Ovary (tissue), 9 donors: ENCODE measurements around the gene EFL1. TPM values are rescaled to one million over a fixed set of nuclear protein-coding genes. Genes with fewer than 3 reads are reported as not detected.

Source experiments
- DNase-seq, 5 donors: peaks; one replicate each; pipeline ENCODE4 v3.0.0-alpha.2; 2019 to 2020
- H3K27ac ChIP-seq, 2 donors: fragments of 200-600 bp; one replicate each; pipeline versions ENCODE4 v1.5.1 to v1.8.0; 2019 to 2022
- H3K27me3 ChIP-seq: fragments of 200-600 bp; one replicate; pipeline ENCODE4 v1.8.0; 2022
- H3K36me3 ChIP-seq: fragments of 200-600 bp; sonication (generic); one replicate; pipeline ENCODE4 v1.5.1; 2019
- H3K4me1 ChIP-seq: one replicate; pipeline ENCODE4 v1.8.1; 2013; ENCODE audit warnings: mild to moderate bottlenecking, moderate library complexity; ENCODE audit not compliant: insufficient read depth
- H3K4me3 ChIP-seq: fragments of 200-600 bp; sonication (generic); one replicate; pipeline ENCODE4 v1.5.1; 2017
- H3K9me3 ChIP-seq, 2 donors: fragments of 200-600 bp in 1 of 2; sonication (generic) in 1 of 2; one replicate each; pipeline versions ENCODE4 v1.5.1 to v1.8.1; 2013 to 2019; ENCODE audit warnings: mild to moderate bottlenecking in 1 of 2, moderate library complexity in 1 of 2
- EP300 ChIP-seq: sonication (generic); formaldehyde crosslinking; IDR thresholded peaks from one replicate; pipeline ENCODE4 v1.6.1; 2017; ENCODE audit warnings: antibody characterized with exemption
- POLR2A ChIP-seq: fragments of 450-650 bp; IDR thresholded peaks from one replicate; pipeline ENCODE4 v1.6.1; 2017; ENCODE audit warnings: antibody characterized with exemption, mild to moderate bottlenecking, moderate library complexity
- WGBS, 3 donors: extraction: QIAGEN DNeasy Blood & Tissue Kit in 1 of 3; methylation state at CpG; one replicate each; pipeline versions ENCODE4 v1.1.5 to v1.1.7; 2013 to 2017; 5-methylcytosine and 5-hydroxymethylcytosine counted together
- intact Hi-C, 4 donors: fragments of 100-400 bp; cut with DNase I; formaldehyde crosslinking; loops; one replicate each; pipeline versions ENCODE4 v1.11.0 to v1.15.1; 2022 to 2023
- polyA plus RNA-seq, 2 donors: library from polyadenylated mRNA; stranded (reverse); fragments of 200-250 nt in 1 of 2; fragments of 350-450 nt in 1 of 2; fragmentation: Illumina TruSeq in 1 of 2; extraction: RNeasy Lipid Tissue Mini Kit (QIAGEN cat#74804) in 1 of 2; gene quantifications; one replicate each; pipeline ENCODE4 v1.2.3, GENCODE V29; 2013 to 2014
- total RNA-seq, 7 donors: library from RNA; depleted of rRNA in 2 of 7; stranded (reverse); fragments of >200 nt in 2 of 7; fragmentation: NEBNext Ultra II Directional in 3 of 7; extraction: Animal tissue kit (Norgen Biotek cat#: 25700) in 3 of 7; gene quantifications; one replicate each; pipeline versions ENCODE4 v1.1.0 to v1.2.4, GENCODE V29; 2016 to 2023
- TF ChIP-seq, protein P1 (sequence below), 3 donors: fragments of 450-650 bp in 2 of 3; fragments of 200-600 bp in 1 of 3; IDR thresholded peaks; one replicate each; pipeline versions ENCODE4 v1.5.1 to v1.8.0; 2016 to 2022; ENCODE audit warnings: antibody characterized with exemption in 3 of 3, mild to moderate bottlenecking in 1 of 3
- donor health status: DM: no; HTN: no; CAD: no; lungs with moderate emphysema.
- donor health status: DM: no; HTN: no; CAD: no.
- donor health status: Bipolar disorder and iron deficiency.
- donor health status: DM: yes; HTN: yes; CAD: no.
- donor health status: DM: no; HTN: no; CAD: no.
- donor health status: DM: yes; HTN: yes; CAD: no.

Gene EFL1
- total and polyA plus RNA-seq, 9 donors, result 4.1 to 15.2 (median 8.9) TPM

- Histone ChIP-seq H3K9me3 (no peaks in the 10 kb centered on the region), H3K36me3 (no peaks in the 10 kb centered on the region), H3K27me3 (no peaks in the 10 kb centered on the region), H3K27ac (no peak overlapping the region), H3K4me3 (no peak overlapping the region), H3K4me1 (no peaks in the 10 kb centered on the region)
- intact Hi-C loops, result no loop called here
- TF ChIP-seq EP300 (no peak), POLR2A (no peak)
- TF ChIP-seq, protein P1, sequence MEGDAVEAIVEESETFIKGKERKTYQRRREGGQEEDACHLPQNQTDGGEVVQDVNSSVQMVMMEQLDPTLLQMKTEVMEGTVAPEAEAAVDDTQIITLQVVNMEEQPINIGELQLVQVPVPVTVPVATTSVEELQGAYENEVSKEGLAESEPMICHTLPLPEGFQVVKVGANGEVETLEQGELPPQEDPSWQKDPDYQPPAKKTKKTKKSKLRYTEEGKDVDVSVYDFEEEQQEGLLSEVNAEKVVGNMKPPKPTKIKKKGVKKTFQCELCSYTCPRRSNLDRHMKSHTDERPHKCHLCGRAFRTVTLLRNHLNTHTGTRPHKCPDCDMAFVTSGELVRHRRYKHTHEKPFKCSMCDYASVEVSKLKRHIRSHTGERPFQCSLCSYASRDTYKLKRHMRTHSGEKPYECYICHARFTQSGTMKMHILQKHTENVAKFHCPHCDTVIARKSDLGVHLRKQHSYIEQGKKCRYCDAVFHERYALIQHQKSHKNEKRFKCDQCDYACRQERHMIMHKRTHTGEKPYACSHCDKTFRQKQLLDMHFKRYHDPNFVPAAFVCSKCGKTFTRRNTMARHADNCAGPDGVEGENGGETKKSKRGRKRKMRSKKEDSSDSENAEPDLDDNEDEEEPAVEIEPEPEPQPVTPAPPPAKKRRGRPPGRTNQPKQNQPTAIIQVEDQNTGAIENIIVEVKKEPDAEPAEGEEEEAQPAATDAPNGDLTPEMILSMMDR (IDR thresholded peaks at IDR 0.05), result no peak
- no peak for DNase-seq
- 76 to 83% (median 82%) methylated on average over 8 of the region's 8 CpGs for WGBS, 3 donors
Observed at GRCh38 chr15:82146990-82147461, 115.5 kb downstream of the EFL1 start.

- DNase-seq, result no peak
- Histone ChIP-seq H3K36me3 (no peaks in the 10 kb centered on the region), H3K9me3 (no peaks in the 10 kb centered on the region), H3K4me1 (no peaks in the 10 kb centered on the region), H3K27me3 (no peaks in the 10 kb centered on the region), H3K27ac (no peak overlapping the region), H3K4me3 (no peak overlapping the region)
- intact Hi-C loops, result no loop called here
- 89 to 95% (median 91%) methylated on average over 3 of the region's 3 CpGs for WGBS, 3 donors
- TF ChIP-seq EP300 (no peak), POLR2A (no peak)
- TF ChIP-seq, protein P1 (IDR thresholded peaks at IDR 0.05), result no peak
Observed at GRCh38 chr15:82146576-82146975, 116.0 kb downstream of the EFL1 start.

DNA sequence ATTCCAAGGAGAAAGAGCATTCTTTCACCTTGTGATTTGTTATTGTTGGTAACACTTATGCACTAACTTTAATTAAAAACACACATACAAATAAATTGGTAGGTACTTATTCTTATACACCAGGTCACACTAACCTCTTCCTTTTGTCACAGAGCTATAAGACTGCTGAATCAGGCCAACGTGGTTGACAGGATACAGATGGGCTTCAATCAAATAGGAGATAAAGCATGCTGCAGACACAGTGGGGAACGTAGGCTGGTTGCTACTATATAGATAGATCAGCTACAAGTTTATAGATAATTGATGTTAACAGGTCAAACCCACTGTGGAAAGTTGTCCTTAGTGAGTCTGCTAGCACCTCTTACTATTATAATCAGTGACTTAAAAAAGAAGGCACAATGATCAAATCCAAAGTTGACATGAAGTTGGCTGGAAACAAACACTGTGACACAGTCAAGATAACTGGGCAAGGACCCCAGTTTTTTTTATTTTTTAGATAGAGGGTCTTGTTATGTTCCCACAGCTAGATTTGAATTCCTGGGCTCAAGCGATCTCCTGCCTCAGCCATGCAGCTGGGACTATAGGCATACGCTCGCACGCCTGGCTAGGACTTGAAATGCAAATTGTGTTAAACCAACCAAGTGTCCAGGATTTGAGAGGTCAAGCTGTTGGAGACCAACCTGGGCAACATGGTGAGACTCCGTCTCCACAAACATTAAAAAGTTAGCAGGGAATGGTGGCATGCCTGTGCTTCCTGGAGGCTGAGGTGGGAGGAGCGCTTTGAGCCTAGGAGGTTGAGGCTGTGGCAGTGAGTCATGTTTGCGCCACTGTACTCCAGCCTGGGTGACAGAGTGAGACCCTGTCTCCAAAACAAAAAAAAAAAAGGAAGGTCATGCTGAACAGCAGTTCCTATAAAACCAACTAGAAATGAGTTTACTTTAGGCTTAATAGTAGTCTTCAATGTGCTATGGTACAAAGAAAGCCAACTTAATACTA, 118.8 kb downstream of the EFL1 start:
- Histone ChIP-seq H3K4me3 (no peak overlapping the region), H3K9me3 (no peaks in the 10 kb centered on the region), H3K27ac (no peak overlapping the region), H3K27me3 (no peaks in the 10 kb centered on the region), H3K36me3 (no peaks in the 10 kb centered on the region), H3K4me1 (no peaks in the 10 kb centered on the region)
- TF ChIP-seq POLR2A (no peak), EP300 (no peak)
- TF ChIP-seq, protein P1 (IDR thresholded peaks at IDR 0.05), result no peak
- no peak for DNase-seq
- intact Hi-C loops, result no loop called here
- WGBS, 3 donors, result 91 to 93% (median 91%) methylated on average over 9 of the region's 9 CpGs

DNA sequence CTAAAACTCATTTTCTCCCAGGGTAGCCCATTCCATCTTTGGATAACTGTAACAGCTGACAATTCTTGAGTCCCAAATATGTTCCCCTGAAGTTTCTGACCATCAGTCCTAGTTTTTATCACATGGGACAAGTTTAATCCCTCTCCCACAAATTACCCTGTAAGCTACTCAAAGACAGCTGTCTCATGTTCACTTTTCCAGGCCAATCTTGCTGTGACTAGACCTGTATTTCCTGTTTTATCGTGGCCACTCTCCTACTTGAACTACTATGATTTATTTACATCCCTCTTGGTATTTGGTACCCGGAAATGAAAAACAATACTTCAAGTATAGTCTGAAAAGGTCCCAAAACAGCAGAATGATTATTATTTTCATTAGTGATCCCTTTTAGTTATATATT, 121.6 kb downstream of the EFL1 start:
- WGBS, 3 donors, result 24 to 49% (median 34%) methylated on average over 2 of the region's 2 CpGs
- intact Hi-C loops, result no loop called here
- no peak overlapping the region for H3K27ac ChIP-seq

More for the DNA sequence above, 121.6 kb downstream of the EFL1 start:
- H3K4me1 ChIP-seq, result no peaks in the 10 kb centered on the region
- no peak for TF ChIP-seq EP300
- TF ChIP-seq, protein P1 (IDR thresholded peaks at IDR 0.05), result no peak
- TF ChIP-seq POLR2A, result no peak
- no peak overlapping the region for H3K4me3 ChIP-seq
- DNase-seq, result no peak
- H3K36me3 ChIP-seq, result no peaks in the 10 kb centered on the region
- H3K9me3 ChIP-seq, result no peaks in the 10 kb centered on the region
- H3K27me3 ChIP-seq, result no peaks in the 10 kb centered on the region
